SU-DHL-6 (cell line): ENCODE measurements around the gene RCCD1.

Experiments used
- CTCF ChIP-seq: fragments of 200-600 bp; sonication (generic); IDR thresholded peaks from one replicate; pipeline ENCODE4 v1.5.1; 2017; ENCODE audit warnings: antibody characterized with exemption, mild to moderate bottlenecking, low read length, moderate library complexity; ENCODE audit not compliant: insufficient read depth, poor library complexity, severe bottlenecking
- EZH2phosphoT487 ChIP-seq: fragments of 200-600 bp; sonication (generic), shearing (Covaris generic); conservative IDR thresholded peaks from 2 replicates; pipeline ENCODE4 v1.6.1; 2018; ENCODE audit warnings: mild to moderate bottlenecking, antibody characterized with exemption, low read length, moderate library complexity, mixed read lengths

- TF ChIP-seq CTCF (no peak), EZH2phosphoT487 (no peak)
Measured at GRCh38 chr15:90947577-90948357, 6.9 kb upstream of the RCCD1 start.
